Measurements from ENCODE around the gene PPP1R1C.

- TF ChIP-seq POLR2A (IDR thresholded peaks at IDR 0.05) (no peak), CTCF (IDR thresholded peaks at IDR 0.05) (no peak)
Measured at GRCh38 chr2:182055993-182056392, 70.3 kb downstream of the PPP1R1C start.
